Fibroblast of peridontal ligament (primary cell): ENCODE measurements around the gene MAP1S.
"Not testable (repeated sequence)": the region's sequence is repeated elsewhere in the genome, so short reads cannot be mapped to it uniquely, and the experiment has no call there.

Source experiments
- DNase-seq: peaks from one replicate; pipeline ENCODE4 v3.0.0-alpha.2; 2010; ENCODE audit errors: extremely low read depth

MAP1S gene

GRCh38 chr19:17762505-17763229 lies 43.4 kb downstream of the MAP1S start:
- peak; percentile 22 for DNase-seq

- no peak for DNase-seq
Measured at GRCh38 chr19:17764348-17764747, 45.1 kb downstream of the MAP1S start.

GRCh38 chr19:17765069-17765618 lies 45.9 kb downstream of the MAP1S start:
- DNase-seq, result no peak

GRCh38 chr19:17766543-17767131 lies 47.4 kb downstream of the MAP1S start:
- peak; percentile 54 for DNase-seq

GRCh38 chr19:17767559-17767958 lies 48.3 kb downstream of the MAP1S start:
- no peak for DNase-seq

GRCh38 chr19:17770613-17771012 lies 51.3 kb downstream of the MAP1S start:
- no peak for DNase-seq

GRCh38 chr19:17772172-17772571 lies 52.9 kb downstream of the MAP1S start:
- DNase-seq, result peak; percentile 16

GRCh38 chr19:17775245-17775927 lies 56.1 kb downstream of the MAP1S start:
- DNase-seq, result peak; percentile 28

- peak; percentile 58 for DNase-seq
Measured at GRCh38 chr19:17775991-17776803, 56.9 kb downstream of the MAP1S start.

- not testable (repeated sequence) for DNase-seq
Measured at GRCh38 chr19:17777840-17778239, 58.6 kb downstream of the MAP1S start.

GRCh38 chr19:17778251-17778967 lies 59.1 kb downstream of the MAP1S start:
- DNase-seq, result no peak

GRCh38 chr19:17778968-17779929 lies 60.0 kb downstream of the MAP1S start:
- DNase-seq, result peak; percentile 16

GRCh38 chr19:17780781-17781180 lies 61.5 kb downstream of the MAP1S start:
- no peak for DNase-seq

GRCh38 chr19:17783721-17784120 lies 64.4 kb downstream of the MAP1S start:
- not testable (repeated sequence) for DNase-seq
